NCI-H2029 treated with DMSO at 0.1 percent for 48 hours (cell line): ENCODE results near the gene CHAD.

Experiments
- DNase-seq: peaks from one replicate; lab custom pipeline; 2025; lab: John Stamatoyannopoulos, UW

CHAD gene, protein sequence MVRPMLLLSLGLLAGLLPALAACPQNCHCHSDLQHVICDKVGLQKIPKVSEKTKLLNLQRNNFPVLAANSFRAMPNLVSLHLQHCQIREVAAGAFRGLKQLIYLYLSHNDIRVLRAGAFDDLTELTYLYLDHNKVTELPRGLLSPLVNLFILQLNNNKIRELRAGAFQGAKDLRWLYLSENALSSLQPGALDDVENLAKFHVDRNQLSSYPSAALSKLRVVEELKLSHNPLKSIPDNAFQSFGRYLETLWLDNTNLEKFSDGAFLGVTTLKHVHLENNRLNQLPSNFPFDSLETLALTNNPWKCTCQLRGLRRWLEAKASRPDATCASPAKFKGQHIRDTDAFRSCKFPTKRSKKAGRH

DNA sequence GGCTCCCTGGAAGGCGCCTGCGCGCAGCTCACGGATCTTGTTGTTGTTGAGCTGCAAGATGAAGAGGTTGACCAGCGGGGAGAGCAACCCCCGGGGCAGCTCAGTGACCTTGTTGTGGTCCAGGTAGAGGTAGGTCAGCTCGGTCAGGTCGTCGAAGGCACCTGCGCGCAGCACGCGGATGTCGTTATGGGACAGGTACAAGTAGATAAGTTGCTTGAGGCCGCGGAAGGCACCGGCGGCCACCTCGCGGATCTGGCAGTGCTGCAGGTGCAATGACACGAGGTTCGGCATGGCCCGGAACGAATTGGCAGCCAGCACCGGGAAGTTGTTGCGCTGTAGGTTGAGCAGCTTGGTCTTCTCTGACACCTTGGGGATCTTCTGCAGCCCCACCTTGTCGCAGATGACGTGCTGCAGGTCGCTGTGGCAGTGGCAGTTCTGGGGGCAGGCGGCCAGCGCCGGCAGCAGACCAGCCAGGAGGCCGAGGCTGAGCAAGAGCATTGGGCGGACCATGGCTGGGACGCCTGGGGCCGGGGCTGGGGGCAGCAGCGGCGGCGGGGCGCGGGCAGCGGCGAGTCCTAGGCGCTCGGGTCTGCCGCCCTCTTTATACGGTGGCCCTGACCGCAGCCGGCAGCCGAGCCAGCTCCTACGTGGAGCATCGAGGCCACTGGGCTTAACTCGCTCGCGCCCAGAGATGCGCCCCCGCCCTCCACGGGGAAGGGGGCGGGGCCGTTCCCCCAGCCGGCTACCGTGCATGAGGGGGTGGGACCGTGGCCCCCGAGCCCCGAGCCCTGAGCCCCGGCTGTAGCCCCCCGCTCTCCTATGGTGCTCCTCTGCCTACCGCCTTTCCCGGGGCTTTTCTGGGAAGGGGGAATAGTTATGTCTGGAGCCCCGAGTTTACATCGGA is at the start of gene CHAD:
Gene CHAD, minus strand, starts transcription at position 577 of the 904 bp plus-strand sequence. Its CDS starts 67 bp downstream, at position 510.
- DNase-seq, result no peak

DNA sequence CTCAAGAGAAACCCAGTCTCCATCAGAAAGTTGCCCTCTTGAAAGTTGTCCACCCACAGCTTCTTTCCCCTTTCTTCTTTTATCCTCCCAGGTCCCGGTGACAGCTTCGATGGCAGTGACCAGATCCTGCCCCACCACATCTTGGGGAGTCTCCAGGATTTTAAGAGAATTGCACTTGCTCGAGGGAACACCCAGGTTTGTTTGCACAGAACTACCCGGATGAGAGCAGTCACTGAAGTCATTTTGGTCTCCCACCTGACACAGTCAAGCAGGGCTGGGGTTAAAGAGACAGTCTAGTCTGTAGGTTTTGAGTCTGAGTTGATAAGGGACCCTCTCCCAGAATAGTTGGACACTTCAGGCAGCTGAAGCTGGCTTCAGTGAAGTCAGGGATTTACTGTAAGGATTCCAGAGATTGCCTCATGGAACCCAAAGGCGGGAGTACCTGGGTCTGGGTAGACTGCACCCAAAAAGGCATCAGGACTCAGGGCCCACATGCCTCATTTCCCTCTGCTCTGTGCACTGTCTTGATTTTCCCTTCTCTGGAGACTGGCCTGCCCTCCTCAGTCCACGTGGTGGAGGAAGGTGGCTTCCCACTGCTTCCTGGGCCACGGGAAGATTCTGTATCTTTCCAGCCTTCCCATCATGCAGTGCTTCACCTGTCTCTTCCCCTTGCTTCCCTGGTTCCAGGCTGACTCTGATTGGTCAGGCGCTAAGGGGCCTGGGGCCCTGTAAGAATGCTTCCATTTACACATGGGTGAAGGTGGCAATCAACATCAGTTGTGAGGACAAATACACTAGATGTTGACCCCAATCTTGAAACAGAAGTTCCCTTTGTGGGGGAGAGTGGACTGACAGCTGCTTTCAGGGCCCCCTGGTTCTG is 49.1 kb upstream of the CHAD start:
- DNase-seq, result no peak

DNA sequence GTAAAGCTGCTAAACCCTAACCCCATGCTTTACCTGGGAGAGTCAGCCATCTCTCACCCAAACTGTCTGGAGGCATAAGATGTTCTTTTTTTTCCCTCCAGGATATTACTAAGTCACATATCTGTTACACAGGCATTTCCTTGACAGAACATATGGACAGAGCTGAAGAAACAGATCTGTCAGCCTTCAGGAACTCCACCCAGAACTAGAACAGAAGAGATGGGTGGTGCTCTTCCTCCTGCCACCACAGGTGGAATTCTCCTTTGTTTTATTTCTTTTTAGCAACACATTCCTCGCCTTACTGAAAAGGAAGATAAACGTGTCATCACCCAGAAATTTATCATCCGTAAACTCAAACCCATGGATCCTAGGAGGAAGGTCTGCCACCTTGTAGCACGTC is 48.3 kb upstream of the CHAD start:
- DNase-seq, result no peak

DNA sequence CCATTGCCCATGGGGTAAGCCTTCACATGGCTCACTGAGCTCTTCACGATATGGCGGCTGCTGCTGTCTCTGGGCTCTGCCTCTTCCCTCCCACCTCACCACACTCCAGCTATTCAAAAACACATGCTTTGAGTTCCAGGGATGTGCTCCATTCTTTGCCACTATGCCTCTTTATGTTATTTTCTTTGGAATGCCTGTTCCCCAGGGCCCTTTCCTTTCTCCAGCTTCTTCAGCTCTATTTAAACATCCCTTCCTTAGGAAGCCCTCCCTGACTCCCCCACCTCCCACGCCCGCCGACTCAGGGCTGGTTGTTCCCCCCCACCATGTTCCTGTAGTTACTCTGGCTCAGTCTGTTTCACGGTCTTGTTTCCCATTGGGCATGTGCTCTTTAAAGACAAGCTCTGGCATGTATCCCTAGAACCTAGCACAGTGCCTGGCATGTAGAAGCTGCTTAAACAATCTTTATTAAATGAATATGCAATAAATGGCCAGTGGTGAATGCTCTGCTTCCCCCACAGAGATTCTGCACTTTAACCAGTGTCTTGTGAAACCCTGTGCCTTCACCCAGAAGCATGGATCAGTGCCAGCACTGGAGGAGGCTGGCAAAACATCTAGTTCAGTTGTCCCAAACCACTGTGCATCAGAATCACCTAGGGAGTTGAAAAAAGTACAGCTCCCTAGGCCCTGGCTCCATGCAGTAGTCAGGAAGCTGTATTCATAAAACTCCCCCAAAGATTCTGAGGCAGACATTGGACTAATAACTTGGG is 46.4 kb upstream of the CHAD start:
- no peak for DNase-seq

DNA sequence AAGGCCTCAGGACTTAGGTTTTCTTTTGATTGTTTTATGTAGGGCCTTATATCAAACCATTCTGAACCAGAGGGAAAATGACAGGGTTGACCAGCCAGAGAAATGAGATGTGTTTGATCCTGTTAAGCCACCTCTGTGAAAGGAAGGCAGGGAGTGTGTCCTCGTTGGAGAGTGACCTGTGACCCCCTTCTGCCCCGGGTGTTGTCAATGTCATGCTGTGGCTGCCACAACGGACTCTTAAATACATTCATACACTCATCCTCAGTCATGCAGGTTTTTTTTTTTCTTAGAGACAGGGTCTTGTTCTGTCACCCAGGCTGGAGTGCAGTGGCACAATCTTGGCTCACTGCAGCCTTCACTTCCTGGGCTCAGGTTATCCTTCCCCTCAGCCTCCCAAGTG is 45.7 kb upstream of the CHAD start:
- no peak for DNase-seq

DNA sequence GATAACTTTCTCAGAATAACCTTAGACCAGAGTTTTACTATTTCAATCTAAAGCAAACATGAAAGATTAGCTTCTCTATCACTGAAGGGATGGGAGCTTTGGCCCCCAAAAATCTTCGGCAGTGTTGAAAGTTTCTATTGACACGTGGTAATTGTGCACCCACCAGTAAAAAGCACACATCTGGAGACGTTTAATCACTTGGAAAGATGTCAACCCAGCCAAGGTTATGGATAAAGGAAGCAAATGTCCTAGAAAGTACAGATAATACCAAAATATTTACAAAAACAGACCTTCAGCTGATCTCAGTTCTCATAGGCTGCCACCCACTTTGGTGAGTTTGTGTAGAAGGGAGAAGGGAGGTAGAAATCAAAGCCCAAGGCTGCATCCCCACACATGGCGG is 44.8 kb upstream of the CHAD start:
- DNase-seq, result no peak

DNA sequence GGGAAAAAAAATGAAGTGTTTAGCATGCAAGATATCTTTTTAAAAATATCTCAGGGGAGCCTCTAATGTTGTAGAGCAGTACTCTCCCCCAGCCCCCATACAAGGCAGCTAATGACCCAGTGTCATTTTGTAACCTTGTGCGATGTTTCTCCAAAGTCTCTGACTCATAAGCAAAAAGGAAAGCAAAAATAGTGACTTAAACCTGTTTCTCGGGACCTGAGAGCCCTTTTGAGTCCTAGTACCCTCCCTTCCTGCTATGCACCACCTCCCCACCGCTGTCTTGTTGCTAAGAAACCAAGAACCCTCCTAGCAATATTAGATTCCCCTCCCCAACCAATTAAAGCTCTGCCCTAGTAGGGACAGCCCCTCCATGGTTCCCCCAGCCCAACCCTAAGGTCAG is 42.4 kb upstream of the CHAD start:
- no peak for DNase-seq

DNA sequence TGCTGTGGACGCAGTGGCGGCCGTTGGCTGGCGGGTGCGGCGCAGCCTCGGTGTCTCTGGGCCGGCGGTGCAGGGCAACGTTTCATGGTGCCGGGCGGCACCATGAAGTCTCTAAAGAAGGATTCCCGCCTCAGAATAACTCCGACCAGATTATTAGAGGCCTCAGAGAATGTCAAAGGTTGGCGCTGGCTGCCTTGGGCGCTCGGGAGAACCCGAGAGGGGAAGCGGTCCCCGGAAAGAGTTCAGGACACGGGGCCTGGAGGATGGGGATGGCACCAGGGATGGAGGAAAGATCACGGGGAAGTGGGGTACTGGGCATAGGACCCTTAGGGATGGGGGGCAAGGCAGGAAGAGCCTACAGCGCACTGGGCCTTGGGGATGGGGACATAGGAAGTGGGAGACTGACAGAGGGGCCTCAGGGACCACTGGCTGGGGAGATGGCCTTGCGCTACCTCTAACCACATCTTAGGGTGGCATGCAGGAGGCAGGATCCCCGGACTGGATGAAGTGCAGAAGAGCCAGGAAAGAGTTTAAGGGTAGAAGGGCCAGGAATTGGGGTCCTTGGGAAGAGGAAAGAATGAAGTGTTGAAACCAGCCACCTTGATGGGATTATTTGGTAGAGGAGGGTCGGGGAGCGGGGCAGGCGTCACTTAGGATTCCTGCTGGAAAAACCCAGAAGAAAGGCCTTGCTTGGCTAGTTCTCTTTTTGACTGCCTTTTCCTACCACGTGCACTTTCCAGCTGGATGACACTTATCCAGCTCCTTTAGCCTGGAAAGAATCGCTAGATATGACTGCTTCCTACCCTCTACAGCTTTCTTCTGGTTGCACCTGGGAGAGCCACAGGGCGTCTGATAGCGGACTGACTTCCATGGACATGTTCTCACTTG is 40.1 kb upstream of the CHAD start:
- DNase-seq, result no peak

DNA sequence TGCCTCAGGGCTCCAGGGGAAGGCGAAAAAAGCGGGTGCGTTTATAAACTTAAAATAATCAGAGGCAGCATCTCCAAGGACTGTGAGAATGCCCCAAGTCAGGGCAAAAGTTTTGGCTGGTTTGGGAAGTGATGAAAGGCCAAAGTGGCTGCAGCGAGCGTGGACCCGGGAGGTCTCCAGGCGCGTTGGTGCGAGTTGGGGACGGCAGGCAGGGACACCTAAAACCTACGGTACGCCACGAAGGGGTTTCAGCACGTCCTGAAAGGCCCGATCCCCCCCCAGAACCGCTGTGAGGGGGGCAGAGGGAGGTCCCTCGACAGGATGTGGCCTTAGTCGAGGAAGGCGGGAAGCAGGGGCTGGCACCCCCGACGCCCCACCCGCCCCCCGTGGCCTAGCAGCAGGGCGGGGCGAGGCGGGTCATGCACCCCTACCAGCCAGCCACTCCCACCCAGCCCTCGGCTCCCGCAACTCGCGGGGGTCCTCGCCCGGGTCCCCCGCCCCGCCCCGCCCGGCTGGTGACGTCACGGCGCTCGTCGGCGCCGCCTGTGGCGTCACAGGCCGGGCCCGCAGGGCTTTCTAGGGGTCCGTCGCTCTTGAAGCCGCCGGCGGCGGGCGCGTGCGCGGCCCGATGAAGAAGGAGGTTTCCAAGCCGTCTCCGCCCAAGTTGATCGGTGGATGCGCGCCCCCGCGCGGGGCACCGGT is 39.3 kb upstream of the CHAD start, which contains the start of gene MYCBPAP:
Gene MYCBPAP, plus strand, starts transcription at position 569 of the 702 bp plus-strand sequence. CDS start 236 bp downstream, outside the sequence.
- DNase-seq, result no peak

DNA sequence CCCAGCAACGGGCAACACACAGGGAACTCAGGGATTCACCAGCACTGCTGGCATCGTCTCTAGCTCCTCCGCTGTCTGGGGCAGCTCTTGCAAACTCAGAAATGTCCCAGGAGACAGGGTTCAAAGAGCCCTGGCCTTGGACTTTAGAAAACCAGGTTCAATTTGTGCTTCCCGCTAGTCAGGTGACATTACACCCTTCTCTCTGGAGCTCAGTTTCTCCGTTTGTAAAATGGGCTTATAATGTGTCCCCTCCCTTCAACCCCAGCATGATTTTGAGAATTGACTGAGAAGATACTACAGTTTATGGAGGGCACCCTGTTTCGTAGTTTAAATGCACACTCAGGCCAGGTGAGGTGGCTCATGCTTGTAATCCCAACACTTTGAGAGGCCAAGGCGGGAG is 37.6 kb upstream of the CHAD start:
- no peak for DNase-seq

DNA sequence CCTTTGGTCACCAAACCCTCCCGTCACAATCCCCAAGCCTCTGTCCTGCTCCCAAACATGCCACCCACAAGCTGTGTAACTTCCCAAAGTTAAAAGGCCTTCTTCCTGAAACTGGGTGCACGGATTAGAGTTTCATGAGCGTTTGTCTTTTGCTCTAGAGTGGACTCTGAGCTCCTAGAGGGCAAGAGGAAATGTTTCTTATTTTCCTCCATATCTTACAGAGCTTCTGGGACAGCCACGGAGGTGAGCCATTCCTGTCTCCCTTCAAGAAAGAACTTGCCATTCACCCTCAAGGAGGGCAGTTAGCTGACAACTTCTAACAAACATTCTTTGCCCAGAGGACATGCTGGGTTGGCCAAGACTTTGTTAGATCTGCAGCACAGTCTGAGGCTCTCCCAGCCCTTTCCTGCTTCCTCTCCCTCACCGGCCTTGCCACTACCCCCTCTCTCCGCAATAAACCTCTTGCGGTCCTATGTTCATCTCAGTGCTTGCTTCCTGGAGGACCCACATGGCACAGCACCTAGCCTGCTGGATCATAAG is 37.0 kb upstream of the CHAD start:
- no peak for DNase-seq

DNA sequence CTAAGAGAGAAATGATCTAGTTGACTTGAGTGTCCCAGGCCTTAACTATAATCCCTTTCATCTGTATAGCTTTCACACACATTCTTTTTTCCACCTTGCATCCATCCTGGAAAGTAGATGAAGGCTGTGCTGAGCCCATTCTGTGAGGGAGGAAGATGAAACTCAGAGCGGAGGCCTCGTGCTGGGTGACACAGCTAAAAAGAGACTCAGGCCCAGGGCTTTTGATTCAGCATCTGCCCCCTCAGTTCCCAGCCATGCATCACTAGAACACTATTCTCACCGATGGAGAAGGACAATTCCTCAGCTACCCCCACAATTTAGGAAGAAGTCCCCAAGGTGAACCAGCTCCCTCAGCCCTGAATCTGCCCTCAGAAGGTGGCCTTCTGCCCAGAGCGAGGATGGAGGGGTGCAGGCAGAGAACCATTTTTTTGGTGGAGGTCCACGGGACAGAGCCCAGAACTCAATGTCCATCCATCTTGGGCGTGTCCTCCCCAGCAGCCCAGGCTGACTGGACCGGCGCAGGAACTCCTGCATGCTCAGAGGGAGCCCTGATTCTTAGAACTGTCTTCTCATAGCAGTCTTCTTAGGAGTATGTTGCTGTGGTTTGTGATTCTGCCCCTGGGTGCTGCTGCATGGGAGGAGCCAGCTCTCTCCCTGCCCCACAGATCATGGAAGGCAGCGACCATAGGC is 33.8 kb upstream of the CHAD start:
- no peak for DNase-seq

DNA sequence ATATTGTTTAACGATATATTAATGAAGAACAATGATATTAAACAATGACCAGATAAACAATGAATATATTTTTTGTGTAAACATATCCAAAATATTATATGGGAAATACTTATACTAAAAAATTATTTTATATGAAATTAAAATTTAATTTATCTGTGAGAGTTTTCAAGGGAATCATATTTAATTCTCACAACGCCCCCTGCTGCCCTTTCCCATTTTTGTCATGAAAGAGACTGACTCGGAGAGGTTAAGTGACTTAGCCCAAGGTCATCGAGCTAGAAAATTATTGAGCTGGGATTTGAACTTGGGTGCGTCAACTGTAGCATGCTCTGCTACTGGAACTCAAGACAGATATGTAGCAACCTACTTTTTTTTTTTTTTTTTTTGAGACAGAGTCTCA is 32.4 kb upstream of the CHAD start:
- no peak for DNase-seq

DNA sequence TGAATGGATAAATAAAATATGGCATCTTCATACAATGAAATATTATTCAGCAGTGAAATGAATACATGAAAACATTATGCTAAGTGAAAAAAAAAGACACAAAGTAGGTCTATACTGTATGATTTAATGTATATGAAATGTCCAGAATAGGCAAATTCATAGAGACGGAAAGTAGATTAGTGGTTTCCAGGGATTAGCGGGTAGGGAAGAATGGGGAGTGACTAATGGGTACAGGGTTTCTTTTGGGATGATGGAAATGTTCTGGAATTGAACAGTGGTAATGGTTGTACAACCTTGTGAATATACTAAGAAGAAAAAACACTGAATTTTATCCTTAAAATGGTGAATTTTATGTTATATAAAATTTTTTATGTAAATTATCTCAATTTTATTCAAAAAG is 31.0 kb upstream of the CHAD start:
- no peak for DNase-seq

DNA sequence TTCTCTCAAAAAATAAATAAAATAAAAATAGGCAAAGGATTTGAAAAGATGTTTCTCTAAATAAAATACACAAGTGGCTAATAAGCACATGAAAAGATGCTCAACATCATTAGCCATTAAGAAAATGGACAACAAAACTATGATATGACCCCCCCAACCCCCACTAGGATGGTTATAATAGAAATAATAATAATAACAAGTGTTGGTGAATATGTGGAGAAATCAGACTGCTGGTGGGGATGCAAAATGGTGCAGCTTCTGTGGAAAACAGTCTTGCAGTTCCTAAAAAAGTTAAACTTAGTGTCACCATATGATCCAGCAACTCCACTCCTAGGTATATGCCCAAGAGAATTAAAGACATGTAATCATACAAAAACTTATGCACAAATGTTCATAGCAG is 30.6 kb upstream of the CHAD start:
- no peak for DNase-seq

DNA sequence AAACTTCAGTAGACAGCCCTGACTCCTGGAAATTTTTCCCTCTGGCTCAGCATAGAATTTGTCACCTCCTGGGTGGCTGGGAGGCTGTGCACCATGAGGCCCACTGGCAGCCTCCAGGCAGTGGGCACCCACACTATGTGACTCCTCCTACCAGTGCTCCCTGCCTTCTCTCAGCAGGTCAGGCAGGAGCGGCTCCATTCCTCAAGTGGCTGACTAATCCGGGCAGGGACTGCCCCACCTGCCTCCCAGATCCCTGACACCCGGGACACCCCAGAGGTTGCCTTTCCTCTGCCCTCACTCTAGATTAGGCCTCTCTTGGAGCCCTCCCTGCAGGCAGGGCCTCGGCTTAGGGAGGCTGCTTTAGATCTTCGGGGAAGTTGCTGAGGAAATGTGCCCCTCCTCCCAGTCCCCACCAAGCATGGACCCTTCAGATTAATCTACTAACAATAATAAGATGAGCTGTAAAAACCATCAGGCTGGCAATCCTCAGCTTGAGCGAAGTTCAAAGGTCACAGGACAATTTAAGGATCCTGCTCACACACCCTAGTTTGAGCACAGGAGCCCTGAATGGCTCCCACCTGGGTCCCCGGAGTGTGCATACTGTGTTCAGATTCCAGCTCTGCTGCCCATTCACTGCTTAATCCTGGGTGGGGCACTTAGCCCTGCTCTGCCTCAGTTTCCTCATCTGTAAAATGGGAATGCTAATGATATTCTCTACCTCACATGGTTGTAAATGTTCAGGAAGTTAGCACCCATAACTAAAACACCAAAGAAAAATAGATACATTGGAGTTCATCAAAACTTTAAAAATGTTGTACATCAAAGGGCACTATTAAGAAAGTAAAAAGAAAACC is 29.6 kb upstream of the CHAD start:
- no peak for DNase-seq

DNA sequence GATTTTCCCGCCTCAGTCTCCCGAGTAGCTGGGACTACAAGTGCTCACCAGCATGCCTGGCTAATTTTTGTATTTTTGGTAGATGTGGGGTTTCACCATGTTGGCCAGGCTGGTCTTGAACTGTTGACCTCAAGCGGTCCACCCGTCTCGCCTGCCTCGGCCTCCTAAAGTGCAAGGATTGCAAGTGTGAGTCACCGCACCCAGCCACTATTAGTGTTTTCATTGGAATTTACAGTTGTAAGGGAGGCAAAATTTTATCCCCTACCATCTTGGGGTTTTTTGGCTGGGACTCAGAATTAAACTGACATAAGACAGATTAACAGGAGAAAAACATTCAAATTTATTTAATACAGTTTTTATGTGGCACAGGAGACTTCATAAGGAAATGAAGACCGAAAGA is 27.2 kb upstream of the CHAD start:
- DNase-seq, result no peak
